Measurements from ENCODE around the gene ABCD1. TPM values are rescaled to one million over a fixed set of nuclear protein-coding genes. Genes with fewer than 3 reads are reported as not detected.
"Not testable (repeated sequence)": the region's sequence is repeated elsewhere in the genome, so short reads cannot be mapped to it uniquely, and the experiment has no call there.

The ABCD1 gene
- total RNA-seq, 1 experiment from 2014 or later: 42.9 TPM

GRCh38 chrX:153694256-153694655 is 30.4 kb upstream of the ABCD1 start:
- DNase-seq (ENCODE audit: low read depth): not testable (repeated sequence)

GRCh38 chrX:153694687-153695270 is 29.9 kb upstream of the ABCD1 start:
- no peak for DNase-seq (ENCODE audit: low read depth)

- no peak for DNase-seq (ENCODE audit: low read depth)
Measured at GRCh38 chrX:153696100-153696499, 28.6 kb upstream of the ABCD1 start.

- DNase-seq (ENCODE audit: low read depth): not testable (repeated sequence)
Measured at GRCh38 chrX:153696538-153696937, 28.1 kb upstream of the ABCD1 start.

GRCh38 chrX:153696986-153697722 is 27.5 kb upstream of the ABCD1 start:
- not testable (repeated sequence) for DNase-seq (ENCODE audit: low read depth)

- no peak for DNase-seq (ENCODE audit: low read depth)
Measured at GRCh38 chrX:153697924-153698865, 26.5 kb upstream of the ABCD1 start.

- not testable (repeated sequence) for DNase-seq (ENCODE audit: low read depth)
Measured at GRCh38 chrX:153699210-153699783, 25.4 kb upstream of the ABCD1 start.

GRCh38 chrX:153699784-153700371 is 24.8 kb upstream of the ABCD1 start:
- not testable (repeated sequence) for DNase-seq (ENCODE audit: low read depth)

- DNase-seq (ENCODE audit: low read depth): no peak
Measured at GRCh38 chrX:153700376-153700945, 24.2 kb upstream of the ABCD1 start.

- DNase-seq (ENCODE audit: low read depth): no peak
Measured at GRCh38 chrX:153700967-153701366, 23.7 kb upstream of the ABCD1 start.

- no peak for DNase-seq (ENCODE audit: low read depth)
Measured at GRCh38 chrX:153701706-153702105, 22.9 kb upstream of the ABCD1 start.

GRCh38 chrX:153702336-153703035 is 22.2 kb upstream of the ABCD1 start:
- no peak for DNase-seq (ENCODE audit: low read depth)

GRCh38 chrX:153703036-153703370 is 21.7 kb upstream of the ABCD1 start:
- DNase-seq (ENCODE audit: low read depth): peak; percentile 48

- DNase-seq (ENCODE audit: low read depth): no peak
Measured at GRCh38 chrX:153704021-153704526, 20.6 kb upstream of the ABCD1 start.

- DNase-seq (ENCODE audit: low read depth): not testable (repeated sequence)
Measured at GRCh38 chrX:153704631-153705402, 19.8 kb upstream of the ABCD1 start.

- not testable (repeated sequence) for DNase-seq (ENCODE audit: low read depth)
Measured at GRCh38 chrX:153705403-153706060, 19.1 kb upstream of the ABCD1 start.

GRCh38 chrX:153706799-153707198 is 17.9 kb upstream of the ABCD1 start:
- DNase-seq (ENCODE audit: low read depth): no peak

GRCh38 chrX:153707406-153707805 is 17.2 kb upstream of the ABCD1 start:
- DNase-seq (ENCODE audit: low read depth): no peak

GRCh38 chrX:153708415-153708814 is 16.2 kb upstream of the ABCD1 start:
- DNase-seq (ENCODE audit: low read depth): peak; percentile 91

Data from M059J (cell line).